NCI-H2171 treated with DMSO at 0.1 percent for 48 hours (cell line): Measurements from ENCODE around the gene PDLIM5.
"Not testable (repeated sequence)": the region's sequence is repeated elsewhere in the genome, so short reads cannot be mapped to it uniquely, and the experiment has no call there.

ENCODE experiments used
- DNase-seq: peaks from one replicate; lab custom pipeline; 2025; lab: John Stamatoyannopoulos, UW

The PDLIM5 gene

GRCh38 chr4:94603170-94603747 lies 151.5 kb downstream of the PDLIM5 start:
- no peak for DNase-seq

- no peak for DNase-seq
These were observed 153.6 kb downstream of the PDLIM5 start for GRCh38 chr4:94605241-94605805.

GRCh38 chr4:94610145-94610544 lies 158.4 kb downstream of the PDLIM5 start:
- no peak for DNase-seq

GRCh38 chr4:94613248-94613647 lies 161.5 kb downstream of the PDLIM5 start:
- DNase-seq, result no peak

- DNase-seq, result no peak
These were observed 163.7 kb downstream of the PDLIM5 start for GRCh38 chr4:94615451-94615850.

- DNase-seq, result peak; percentile 34
These were observed 169.8 kb downstream of the PDLIM5 start for GRCh38 chr4:94621491-94622080.

- DNase-seq, result no peak
These were observed 171.6 kb downstream of the PDLIM5 start for GRCh38 chr4:94623126-94623911.

GRCh38 chr4:94626942-94627341 lies 175.2 kb downstream of the PDLIM5 start:
- DNase-seq, result no peak

GRCh38 chr4:94629058-94629457 lies 177.3 kb downstream of the PDLIM5 start:
- not testable (repeated sequence) for DNase-seq

- DNase-seq, result no peak
These were observed 178.1 kb downstream of the PDLIM5 start for GRCh38 chr4:94629837-94630236.

- DNase-seq, result no peak
These were observed 182.5 kb downstream of the PDLIM5 start for GRCh38 chr4:94634271-94634670.

- no peak for DNase-seq
These were observed 183.4 kb downstream of the PDLIM5 start for GRCh38 chr4:94635177-94635576.

- DNase-seq, result no peak
These were observed 184.3 kb downstream of the PDLIM5 start for GRCh38 chr4:94636004-94636403.

GRCh38 chr4:94639298-94639697 lies 187.6 kb downstream of the PDLIM5 start:
- no peak for DNase-seq

GRCh38 chr4:94640151-94640550 lies 188.4 kb downstream of the PDLIM5 start:
- no peak for DNase-seq

GRCh38 chr4:94641702-94642560 lies 190.2 kb downstream of the PDLIM5 start:
- DNase-seq, result no peak

GRCh38 chr4:94642561-94642866 lies 190.8 kb downstream of the PDLIM5 start:
- DNase-seq, result no peak

- DNase-seq, result no peak
These were observed 197.0 kb downstream of the PDLIM5 start for GRCh38 chr4:94648699-94649098.

GRCh38 chr4:94649381-94650133 lies 197.8 kb downstream of the PDLIM5 start:
- DNase-seq, result no peak

GRCh38 chr4:94650134-94650495 lies 198.4 kb downstream of the PDLIM5 start:
- DNase-seq, result no peak

GRCh38 chr4:94650690-94651089 lies 198.9 kb downstream of the PDLIM5 start:
- DNase-seq, result no peak
